HEK293 (cell line): Measurements from ENCODE around the gene ATP8B4.

Experiments
- CTCF ChIP-seq: fragments of 450-650 bp; formaldehyde crosslinking; IDR thresholded peaks from 2 replicates; pipeline ENCODE4 v1.5.1; 2016; ENCODE audit warnings: missing biosample characterization, missing genetic modification characterization
- HOXC10 ChIP-seq: sonication (generic); formaldehyde crosslinking; IDR thresholded peaks from 2 replicates; pipeline ENCODE4 v1.8.1; 2023; ENCODE audit warnings: mild to moderate bottlenecking, missing genetic modification reagents
- IKZF3 ChIP-seq: fragments of 450-650 bp; IDR thresholded peaks from 2 replicates; pipeline ENCODE4 v1.5.0; 2018; ENCODE audit warnings: missing biosample characterization, mild to moderate bottlenecking, missing genetic modification characterization, moderate library complexity
- MZF1 ChIP-seq: fragments of 450-650 bp; formaldehyde crosslinking; IDR thresholded peaks from 2 replicates; pipeline ENCODE4 v1.5.1; 2017; ENCODE audit warnings: missing biosample characterization, missing genetic modification characterization, borderline replicate concordance
- PRDM4 ChIP-seq: fragments of 450-650 bp; formaldehyde crosslinking; IDR thresholded peaks from 2 replicates; pipeline ENCODE4 v1.5.1; 2017; ENCODE audit warnings: missing biosample characterization, missing genetic modification characterization
- REST ChIP-seq: fragments of 450-650 bp; formaldehyde crosslinking; IDR thresholded peaks from 2 replicates; pipeline ENCODE4 v1.5.1; 2016; ENCODE audit warnings: missing biosample characterization, missing genetic modification characterization
- SETDB1 ChIP-seq: IDR thresholded peaks from one replicate; pipeline ENCODE4 v1.6.1; 2017; ENCODE audit warnings: mild to moderate bottlenecking, low read length, moderate library complexity, mixed read lengths; ENCODE audit not compliant: insufficient read length
- TSHZ1 ChIP-seq: fragments of 450-650 bp; formaldehyde crosslinking; IDR thresholded peaks from 2 replicates; pipeline ENCODE4 v1.5.1; 2016; ENCODE audit warnings: missing biosample characterization, missing genetic modification characterization, borderline replicate concordance
- ZFP69B ChIP-seq: fragments of 450-650 bp; formaldehyde crosslinking; IDR thresholded peaks from 2 replicates; pipeline ENCODE4 v1.5.1; 2016; ENCODE audit warnings: missing biosample characterization, missing genetic modification characterization
- ZNF140 ChIP-seq: fragments of 450-650 bp; formaldehyde crosslinking; IDR thresholded peaks from 2 replicates; pipeline ENCODE4 v1.5.1; 2016; ENCODE audit warnings: missing biosample characterization, missing genetic modification characterization
- ZNF24 ChIP-seq: fragments of 450-650 bp; formaldehyde crosslinking; IDR thresholded peaks from 2 replicates; pipeline ENCODE4 v1.5.1; 2016; ENCODE audit warnings: missing biosample characterization, missing genetic modification characterization
- ZNF791 ChIP-seq: fragments of 450-650 bp; formaldehyde crosslinking; IDR thresholded peaks from 2 replicates; pipeline ENCODE4 v1.5.1; 2016; ENCODE audit warnings: missing biosample characterization, missing genetic modification characterization
- ZNF830 ChIP-seq: fragments of 450-650 bp; IDR thresholded peaks from 2 replicates; pipeline ENCODE4 v1.5.0; 2018; ENCODE audit warnings: missing biosample characterization, missing genetic modification characterization, low read depth, mild to moderate bottlenecking, moderate library complexity

- TF ChIP-seq HOXC10 (CRISPR knock-in tag) (no peak), ZNF830 (tag by site-specific recombination) (no peak), ZNF791 (tag by site-specific recombination) (no peak), CTCF (tag by site-specific recombination) (no peak), PRDM4 (tag by site-specific recombination) (no peak), ZFP69B (tag by site-specific recombination) (no peak), IKZF3 (tag by site-specific recombination) (no peak), ZNF140 (tag by site-specific recombination) (no peak), REST (no peak), ZNF24 (tag by site-specific recombination) (no peak), TSHZ1 (tag by site-specific recombination) (no peak), SETDB1 (no peak), MZF1 (tag by site-specific recombination) (no peak)
Observed at GRCh38 chr15:49902685-49903501, 216.1 kb downstream of the ATP8B4 start.
